HEK293 (cell line): ENCODE data around the gene UNC93A.

Source experiments
- CTCF ChIP-seq: fragments of 450-650 bp; formaldehyde crosslinking; IDR thresholded peaks from 2 replicates; pipeline ENCODE4 v1.5.1; 2016; ENCODE audit warnings: missing biosample characterization, missing genetic modification characterization
- OVOL3 ChIP-seq: fragments of 450-650 bp; formaldehyde crosslinking; IDR thresholded peaks from 2 replicates; pipeline ENCODE4 v1.5.1; 2016; ENCODE audit warnings: missing biosample characterization, missing genetic modification characterization
- PRDM10 ChIP-seq: fragments of 450-650 bp; formaldehyde crosslinking; IDR thresholded peaks from 2 replicates; pipeline ENCODE4 v1.5.1; 2016; ENCODE audit warnings: missing biosample characterization, missing genetic modification characterization
- TCF7L2 ChIP-seq: IDR thresholded peaks from 2 replicates; pipeline ENCODE4 v1.6.1; 2011; ENCODE audit warnings: low read depth, mild to moderate bottlenecking, inconsistent platforms, low read length, moderate library complexity, borderline replicate concordance
- ZBTB44 ChIP-seq: fragments of 450-650 bp; IDR thresholded peaks from 2 replicates; pipeline ENCODE4 v1.5.1; 2018; ENCODE audit warnings: missing biosample characterization, mild to moderate bottlenecking, missing genetic modification characterization
- ZFP3 ChIP-seq: fragments of 450-650 bp; formaldehyde crosslinking; IDR thresholded peaks from 2 replicates; pipeline ENCODE4 v1.5.1; 2016; ENCODE audit warnings: low read depth, missing biosample characterization, missing genetic modification characterization
- ZNF274 ChIP-seq, 2 experiments: fragments of 200-500 bp in 1 of 2; fragments of 450-650 bp in 1 of 2; sonication (Bioruptor generic) in 1 of 2; formaldehyde crosslinking in 1 of 2; IDR thresholded peaks; 2 replicates each; pipeline versions ENCODE4 v1.5.1 to v1.6.1; 2014 to 2016; ENCODE audit warnings: borderline replicate concordance in 1 of 2, inconsistent platforms in 1 of 2, low read length in 1 of 2, missing biosample characterization in 1 of 2, missing genetic modification characterization in 1 of 2
- ZNF280C ChIP-seq: fragments of 450-650 bp; formaldehyde crosslinking; IDR thresholded peaks from 2 replicates; pipeline ENCODE4 v1.5.1; 2016; ENCODE audit warnings: missing biosample characterization, missing genetic modification characterization

- no peak for TF ChIP-seq CTCF (tag by site-specific recombination)
- no peak for TF ChIP-seq PRDM10 (tag by site-specific recombination)
- no peak for TF ChIP-seq ZBTB44 (tag by site-specific recombination)
- no peak for TF ChIP-seq ZNF274 (IDR thresholded peaks at IDR 0.05; ENCODE audit: low read length)
- TF ChIP-seq ZNF274 (tag by site-specific recombination; IDR thresholded peaks at IDR 0.05; ENCODE audit: borderline replicate concordance) = no peak
- TF ChIP-seq ZNF280C (tag by site-specific recombination) = no peak
- no peak for TF ChIP-seq ZFP3 (tag by site-specific recombination)
- TF ChIP-seq OVOL3 (tag by site-specific recombination) = no peak
- no peak for TF ChIP-seq TCF7L2
These were observed 11.7 kb downstream of the UNC93A start for GRCh38 chr6:167302796-167303195.
